ENCODE measurements around the gene ATG5. TPM values are rescaled to one million over a fixed set of nuclear protein-coding genes. Genes with fewer than 3 reads are reported as not detected.
"Not testable (repeated sequence)": the region's sequence is repeated elsewhere in the genome, so short reads cannot be mapped to it uniquely, and the experiment has no call there.

ATG5 gene
- total RNA-seq, 1 experiment from 2014 or later = 51.9 TPM

DNA sequence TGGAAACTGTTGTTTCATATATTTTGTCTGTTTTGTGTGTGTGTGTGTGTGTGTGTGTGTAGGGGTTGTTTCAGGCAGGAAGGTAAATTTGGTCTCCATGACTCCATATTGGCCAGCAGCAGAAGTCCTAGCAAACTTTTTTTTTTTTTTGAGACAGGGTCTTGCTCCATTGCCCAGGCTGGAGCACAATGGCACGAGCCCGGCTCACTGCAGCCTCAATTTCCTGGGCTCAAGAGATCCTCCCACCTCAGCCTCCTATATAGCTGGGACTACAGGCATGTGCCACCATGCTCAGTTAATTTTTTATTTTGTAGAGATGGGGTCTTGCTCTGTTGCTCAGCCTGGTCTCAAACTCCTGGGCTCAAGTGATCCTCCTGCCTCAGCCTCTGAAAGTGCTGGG, 163.7 kb downstream of the ATG5 start:
- Histone ChIP-seq H3K4me3 (no peak overlapping the region), H3K36me3 (no peaks in the 10 kb centered on the region), H3K27me3 (no peaks in the 10 kb centered on the region), H3K9me3 (no peaks in the 10 kb centered on the region)
- no peak for DNase-seq

DNA sequence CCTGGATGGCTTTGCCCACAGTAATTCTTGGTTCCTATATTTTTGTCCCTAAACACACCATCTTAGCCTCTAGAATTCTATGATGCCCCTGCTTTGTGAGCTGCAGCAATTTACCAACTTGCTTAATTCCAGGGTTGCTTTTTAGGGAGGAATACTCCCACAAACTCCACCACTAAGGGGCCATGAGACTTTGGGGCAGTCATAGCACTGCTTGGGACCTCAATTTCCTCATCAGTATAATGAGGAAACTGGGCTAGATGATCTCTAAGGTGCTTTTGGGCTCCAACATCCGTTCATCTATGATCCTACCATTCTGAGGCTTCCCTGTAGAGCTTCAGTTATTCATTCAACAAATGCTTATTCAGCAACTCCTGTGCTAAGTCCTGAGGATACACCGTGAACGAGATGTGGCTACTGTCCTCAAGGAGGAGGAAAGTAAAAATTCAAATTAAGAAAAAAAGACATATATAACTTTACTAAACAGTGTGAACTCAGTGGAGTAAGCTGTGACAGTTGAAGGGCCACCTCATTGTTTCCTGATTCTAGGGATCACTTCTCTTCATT, 164.2 kb downstream of the ATG5 start:
- Histone ChIP-seq H3K36me3 (no peaks in the 10 kb centered on the region), H3K27me3 (no peaks in the 10 kb centered on the region), H3K4me3 (no peak overlapping the region), H3K9me3 (no peaks in the 10 kb centered on the region)
- DNase-seq = no peak

DNA sequence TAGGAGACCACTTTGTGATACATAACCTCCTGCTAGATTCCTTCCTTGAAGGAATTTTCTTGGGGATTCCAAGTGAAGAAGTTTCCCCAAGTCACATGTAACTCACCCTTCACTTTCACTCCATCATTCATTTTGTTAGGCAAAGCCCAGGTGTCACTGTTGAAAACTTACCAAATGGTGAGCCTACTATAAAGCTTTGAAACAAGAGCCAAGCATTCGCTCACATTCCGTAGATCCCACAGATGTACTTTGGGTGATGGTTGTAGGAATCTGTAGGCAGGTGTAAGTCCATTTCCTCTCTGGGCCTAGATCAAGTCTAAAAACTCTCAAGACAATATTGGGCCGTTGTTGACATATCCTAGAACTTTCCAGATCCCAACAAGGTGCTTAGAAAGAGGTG, 165.4 kb downstream of the ATG5 start:
- no peak overlapping the region for H3K4me3 ChIP-seq
- no peaks in the 10 kb centered on the region for H3K9me3 ChIP-seq
- no peaks in the 10 kb centered on the region for H3K36me3 ChIP-seq
- no peaks in the 10 kb centered on the region for H3K27me3 ChIP-seq
- no peak for DNase-seq

DNA sequence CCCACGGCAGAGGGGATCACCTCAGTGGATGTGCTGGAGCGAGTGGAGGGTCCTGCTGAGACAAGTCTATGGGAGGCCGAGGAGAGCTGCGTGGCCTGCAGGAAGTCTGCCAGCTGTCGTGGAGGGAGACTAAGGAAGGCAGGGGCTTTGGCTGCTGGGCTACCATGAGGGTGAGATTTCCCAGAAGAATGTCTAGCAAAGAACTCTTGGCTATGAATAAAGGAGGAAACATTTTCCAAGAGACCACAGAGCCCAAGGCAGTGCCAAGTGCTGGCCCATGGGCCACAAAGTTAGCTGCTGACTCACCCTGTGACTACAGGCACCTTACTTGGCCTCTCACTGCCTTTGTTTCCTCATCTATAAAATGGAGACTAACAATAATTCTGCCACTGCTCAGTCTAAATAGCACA, 166.0 kb downstream of the ATG5 start:
- Histone ChIP-seq H3K9me3 (no peaks in the 10 kb centered on the region), H3K36me3 (no peaks in the 10 kb centered on the region)

DNA sequence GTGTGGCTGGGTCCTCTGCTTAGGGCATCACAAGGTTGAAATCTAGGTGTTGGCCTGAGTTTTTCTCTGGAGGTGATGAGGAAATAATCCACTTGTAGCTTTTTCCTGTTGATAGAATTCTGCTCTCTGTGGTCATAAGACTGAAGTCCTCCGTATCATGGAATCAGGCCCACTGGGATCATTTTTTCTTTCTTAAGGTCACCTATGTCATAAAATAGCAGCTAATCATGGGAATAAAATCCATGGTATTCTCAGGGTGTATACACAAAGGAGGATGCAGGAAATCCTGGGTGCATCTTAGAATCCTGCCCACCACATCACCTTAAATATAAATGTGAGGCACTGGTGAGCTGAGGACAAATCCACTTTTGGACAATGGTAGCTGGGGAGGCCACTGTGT, 166.7 kb downstream of the ATG5 start:
- no peak for DNase-seq
- H3K36me3 ChIP-seq = no peaks in the 10 kb centered on the region
- no peaks in the 10 kb centered on the region for H3K9me3 ChIP-seq
- no peaks in the 10 kb centered on the region for H3K27me3 ChIP-seq
- no peak overlapping the region for H3K4me3 ChIP-seq

More for the DNA sequence above, 166.0 kb downstream of the ATG5 start:
- Histone ChIP-seq H3K27me3 (no peaks in the 10 kb centered on the region), H3K4me3 (no peak overlapping the region)
- peak; percentile 92 for DNase-seq

DNA sequence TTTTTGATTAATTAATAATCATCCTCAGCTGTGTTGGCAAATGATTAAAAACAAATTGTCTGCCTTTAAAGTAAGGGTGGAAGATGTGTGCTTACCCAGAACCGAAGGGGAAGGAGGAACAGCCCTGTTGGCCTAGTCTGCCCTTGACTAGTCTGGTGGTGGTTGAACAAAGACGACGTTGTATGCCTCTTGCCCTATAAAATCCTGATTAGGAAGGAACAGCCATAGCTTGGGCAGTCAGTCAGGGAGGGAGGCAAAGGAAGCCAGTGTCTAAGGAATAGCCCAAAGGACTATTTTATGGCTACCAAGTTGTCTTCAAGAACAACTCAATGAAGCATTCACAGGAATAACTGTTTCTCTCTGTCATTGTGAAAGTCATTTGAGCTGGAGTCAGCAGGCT, 168.7 kb downstream of the ATG5 start:
- no peak for DNase-seq
- no peak overlapping the region for H3K4me3 ChIP-seq
- no peaks in the 10 kb centered on the region for H3K36me3 ChIP-seq
- H3K9me3 ChIP-seq = no peaks in the 10 kb centered on the region
- H3K27me3 ChIP-seq = no peaks in the 10 kb centered on the region

DNA sequence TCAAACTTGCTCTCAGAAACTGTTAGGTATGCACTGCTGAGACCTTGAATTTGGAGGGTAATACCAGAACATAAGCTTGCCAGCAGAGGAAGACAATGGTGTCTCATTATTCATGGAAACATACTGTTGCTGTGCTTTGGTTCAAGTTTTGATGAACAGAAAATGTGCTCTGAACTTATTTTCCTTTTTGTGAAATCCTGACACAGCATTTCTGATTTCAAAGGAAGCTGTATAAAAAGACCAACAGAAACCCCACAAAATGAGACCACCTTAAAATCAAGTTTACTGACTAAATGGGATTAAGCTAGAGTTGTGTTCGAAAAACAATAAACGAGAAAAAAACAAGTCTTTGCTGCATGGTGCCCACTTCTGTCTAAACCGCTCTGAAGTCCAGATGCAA, 169.1 kb downstream of the ATG5 start:
- no peaks in the 10 kb centered on the region for H3K36me3 ChIP-seq
- no peak overlapping the region for H3K4me3 ChIP-seq
- no peaks in the 10 kb centered on the region for H3K27me3 ChIP-seq
- DNase-seq = no peak
- H3K9me3 ChIP-seq = no peaks in the 10 kb centered on the region

DNA sequence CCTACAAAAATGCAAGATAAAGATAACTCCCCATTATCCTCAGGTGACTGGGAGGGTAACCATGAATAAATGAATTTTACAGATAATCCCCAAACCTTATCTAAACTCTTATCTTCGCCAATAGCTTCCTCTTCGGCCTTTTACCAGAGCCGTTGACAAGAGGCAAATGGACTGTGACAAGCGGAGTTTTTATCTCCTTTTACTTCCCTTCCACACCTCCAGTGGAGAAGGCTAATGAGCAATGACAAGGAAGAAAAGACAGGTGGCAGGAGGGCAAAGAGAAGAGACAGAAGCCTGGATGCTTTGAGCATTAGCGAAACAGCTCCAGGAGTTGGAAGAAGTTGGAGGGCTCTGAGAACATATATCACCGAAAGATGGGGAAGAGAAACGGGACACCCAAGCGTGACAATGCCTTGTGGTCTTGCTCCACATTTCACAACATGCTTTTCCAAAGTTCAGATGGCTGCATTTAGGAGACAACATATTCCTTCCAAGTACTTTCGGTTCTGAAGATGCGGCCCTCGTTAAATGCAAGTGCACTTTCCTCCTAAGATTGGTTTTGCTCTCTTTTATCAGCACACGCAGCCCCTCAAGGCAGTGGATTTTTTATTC, 170.2 kb downstream of the ATG5 start:
- Histone ChIP-seq H3K27me3 (no peaks in the 10 kb centered on the region), H3K36me3 (no peaks in the 10 kb centered on the region), H3K9me3 (no peaks in the 10 kb centered on the region), H3K4me3 (no peak overlapping the region)
- DNase-seq = no peak

DNA sequence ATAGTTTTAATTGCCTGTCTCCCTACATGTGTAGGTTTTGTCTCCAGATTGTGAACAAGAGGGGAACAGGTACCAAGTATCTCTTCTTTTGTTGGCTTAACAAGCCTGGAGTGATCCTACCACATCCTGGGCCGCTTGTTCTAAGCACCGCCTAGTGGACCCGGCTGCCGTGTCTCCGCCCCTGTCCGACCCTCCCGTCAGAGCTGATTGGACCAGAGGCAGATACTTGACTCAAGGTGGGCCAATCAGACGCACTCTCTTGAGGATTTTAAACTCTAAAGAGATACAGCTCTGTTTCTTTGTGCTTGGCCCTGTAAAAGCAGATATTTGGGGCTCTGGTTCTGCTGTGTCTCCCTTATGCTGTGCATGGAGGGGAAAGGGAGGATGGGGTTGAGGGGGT, 171.2 kb downstream of the ATG5 start:
- no peaks in the 10 kb centered on the region for H3K27me3 ChIP-seq
- no peaks in the 10 kb centered on the region for H3K36me3 ChIP-seq
- no peaks in the 10 kb centered on the region for H3K9me3 ChIP-seq
- no peak for DNase-seq
- H3K4me3 ChIP-seq = no peak overlapping the region

DNA sequence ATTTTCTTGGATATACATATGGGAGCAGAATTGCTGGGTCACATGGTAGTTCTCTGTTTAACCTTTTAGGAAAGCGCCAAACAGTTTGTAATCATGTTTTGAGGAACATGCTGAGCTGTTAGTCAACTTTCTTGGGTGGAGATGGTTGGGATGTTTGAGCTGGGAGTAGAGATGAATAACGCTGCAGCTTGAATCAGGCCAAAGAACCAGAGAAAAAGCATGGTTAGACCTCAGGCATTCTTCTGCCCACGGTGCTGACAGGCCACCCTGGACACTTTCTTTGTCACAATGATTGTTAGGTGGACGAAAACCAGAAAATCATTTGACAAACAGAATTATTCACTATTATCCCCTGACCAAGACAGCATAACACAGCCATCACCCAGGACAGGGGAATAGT, 172.6 kb downstream of the ATG5 start:
- H3K4me3 ChIP-seq = no peak overlapping the region
- no peak for DNase-seq
- H3K36me3 ChIP-seq = no peaks in the 10 kb centered on the region
- H3K27me3 ChIP-seq = no peaks in the 10 kb centered on the region
- no peaks in the 10 kb centered on the region for H3K9me3 ChIP-seq

DNA sequence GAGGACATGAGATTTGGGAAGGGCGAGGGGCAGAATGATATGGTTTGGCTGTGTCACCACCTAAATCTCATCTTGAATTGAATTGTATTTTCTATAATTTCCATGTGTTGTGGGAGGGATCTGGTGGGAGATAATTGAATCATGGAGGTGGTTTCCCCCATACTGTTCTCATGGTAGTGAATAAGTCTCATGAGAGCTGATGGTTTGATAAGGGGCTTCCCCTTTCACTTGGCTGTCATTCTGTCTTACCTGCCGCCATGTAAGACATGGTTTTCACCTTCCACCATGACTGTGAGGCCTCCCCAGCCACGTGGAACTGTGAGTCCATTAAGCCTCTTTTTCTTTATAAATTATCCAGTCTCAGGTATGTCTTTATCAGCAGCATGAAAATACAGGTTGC, 173.1 kb downstream of the ATG5 start:
- H3K4me3 ChIP-seq, H3K9me3 ChIP-seq, H3K27me3 ChIP-seq, H3K36me3 ChIP-seq, DNase-seq: not testable (repeated sequence)

DNA sequence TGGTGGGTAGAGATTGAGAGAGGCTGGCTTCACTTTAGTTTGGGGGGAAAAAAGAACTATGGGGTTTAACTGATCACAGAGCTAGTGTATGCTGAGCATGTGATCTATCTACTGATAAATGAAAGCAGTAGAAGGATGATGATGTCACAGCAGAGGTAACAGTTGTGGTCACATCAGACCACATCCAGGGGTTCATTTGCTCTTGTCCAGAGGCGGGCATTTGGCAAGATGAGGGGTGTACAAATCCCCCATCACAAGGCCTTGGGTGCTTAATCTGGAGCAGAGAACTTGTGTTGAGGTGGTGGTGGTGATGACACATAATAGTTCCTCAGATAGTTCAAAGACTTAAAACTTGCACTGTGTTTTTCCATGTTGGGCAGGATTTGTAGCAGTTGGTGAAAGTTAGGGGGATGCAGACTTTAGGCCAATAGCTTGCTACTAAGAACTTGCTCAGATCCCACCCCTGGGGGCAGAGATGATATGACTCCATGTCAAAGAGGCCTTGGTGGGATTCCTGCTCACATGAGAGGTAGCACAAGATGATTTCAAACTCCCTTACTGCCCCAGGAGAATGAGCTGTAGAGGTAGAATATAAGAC, 176.0 kb downstream of the ATG5 start:
- no peak for DNase-seq
- H3K9me3 ChIP-seq = no peaks in the 10 kb centered on the region
- H3K36me3 ChIP-seq = no peaks in the 10 kb centered on the region
- no peak overlapping the region for H3K4me3 ChIP-seq
- no peaks in the 10 kb centered on the region for H3K27me3 ChIP-seq

DNA sequence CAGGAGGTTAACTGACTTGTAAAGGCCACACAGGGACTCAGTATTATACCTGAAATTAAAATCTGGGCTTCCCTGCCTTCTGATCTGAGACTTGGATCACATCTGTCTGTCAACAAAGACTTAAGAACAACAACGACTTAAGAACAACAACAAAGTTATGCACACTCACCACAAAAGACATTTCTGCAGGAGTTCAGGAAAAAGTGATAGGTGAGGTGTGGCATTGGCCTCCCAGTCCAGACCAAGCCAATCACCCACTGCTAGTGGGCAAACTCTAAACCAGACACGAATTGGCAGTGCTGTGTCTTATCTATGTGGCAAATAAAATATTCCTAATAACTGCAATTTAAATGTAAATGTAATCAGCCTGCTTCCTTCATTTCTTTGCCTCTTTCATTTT, 178.1 kb downstream of the ATG5 start:
- no peak for DNase-seq
- no peaks in the 10 kb centered on the region for H3K36me3 ChIP-seq
- no peaks in the 10 kb centered on the region for H3K9me3 ChIP-seq
- H3K4me3 ChIP-seq = no peak overlapping the region
- no peaks in the 10 kb centered on the region for H3K27me3 ChIP-seq

DNA sequence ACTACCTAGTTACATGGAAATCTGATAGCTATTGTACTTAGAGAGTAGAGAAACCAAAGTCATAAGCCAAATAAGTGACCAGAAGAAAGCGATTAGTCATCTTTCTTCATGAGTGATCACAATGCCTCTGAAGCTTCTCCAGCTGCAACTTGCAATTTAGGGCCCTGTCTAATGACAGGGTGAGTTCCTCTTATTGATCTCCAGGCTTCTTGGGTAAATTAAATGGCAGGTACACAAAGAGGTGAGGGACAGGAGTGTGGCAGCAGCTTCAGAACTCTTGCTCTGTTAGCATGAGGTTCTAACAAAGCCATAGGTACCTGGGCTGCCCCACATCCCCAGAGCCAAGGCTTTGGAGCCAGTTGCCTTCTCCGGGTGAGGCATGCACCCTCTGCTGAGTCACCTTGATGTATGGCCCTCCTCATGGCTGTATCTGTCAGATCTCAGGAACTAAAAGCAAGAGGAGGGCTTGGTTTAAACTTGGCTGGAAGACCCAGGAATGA, 178.7 kb downstream of the ATG5 start:
- Histone ChIP-seq H3K9me3 (no peaks in the 10 kb centered on the region), H3K4me3 (no peak overlapping the region), H3K27me3 (no peaks in the 10 kb centered on the region), H3K36me3 (no peaks in the 10 kb centered on the region)
- DNase-seq = peak; percentile 40

DNA sequence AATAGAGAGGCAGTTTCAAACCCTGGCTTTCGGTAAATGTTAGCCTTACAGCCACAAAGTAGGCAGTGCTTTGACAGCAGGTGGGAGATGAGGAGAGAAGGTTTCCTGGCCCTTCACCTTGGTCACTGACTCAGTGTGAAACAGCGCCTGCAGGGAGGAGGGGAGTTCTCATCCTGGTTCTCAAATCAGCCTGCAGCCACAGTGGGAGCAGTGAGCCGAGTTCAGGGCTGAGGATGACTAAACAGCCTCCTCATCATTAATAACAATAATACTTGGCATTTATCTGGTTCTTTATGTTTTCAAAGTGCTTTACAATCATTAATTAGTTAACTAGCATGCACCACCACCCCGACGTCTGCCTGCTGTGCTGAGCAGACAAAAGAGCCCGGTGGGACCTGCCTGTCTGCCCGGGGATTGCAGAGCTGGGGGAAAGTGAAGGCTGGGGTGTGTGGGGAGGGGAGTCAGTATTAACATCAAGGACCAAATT, 179.8 kb downstream of the ATG5 start:
- DNase-seq = no peak

DNA sequence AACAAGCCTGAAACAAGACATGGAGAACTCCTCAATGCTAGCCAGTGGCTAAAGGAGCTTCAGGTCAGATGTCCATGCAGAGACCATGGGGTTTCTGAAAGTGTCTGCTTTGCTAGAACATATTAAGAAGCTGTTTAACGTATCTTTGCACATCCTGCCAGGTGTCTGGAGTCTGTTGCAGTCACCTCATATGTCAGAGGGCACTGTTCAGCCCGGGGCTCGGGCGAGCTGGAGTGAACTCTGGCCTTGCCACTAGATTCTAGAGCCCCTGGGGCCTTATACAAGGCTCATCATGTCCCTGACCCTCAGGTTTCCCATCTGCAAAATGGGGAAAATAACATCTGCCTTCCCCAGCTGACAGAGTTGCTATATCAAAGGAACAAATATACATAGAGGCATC, 180.4 kb downstream of the ATG5 start:
- Histone ChIP-seq H3K9me3 (no peaks in the 10 kb centered on the region), H3K4me3 (no peak overlapping the region), H3K36me3 (no peaks in the 10 kb centered on the region), H3K27me3 (no peaks in the 10 kb centered on the region)
- no peak for DNase-seq

More for the DNA sequence above, 179.8 kb downstream of the ATG5 start:
- Histone ChIP-seq H3K4me3 (no peak overlapping the region), H3K9me3 (no peaks in the 10 kb centered on the region), H3K36me3 (no peaks in the 10 kb centered on the region), H3K27me3 (no peaks in the 10 kb centered on the region)

DNA sequence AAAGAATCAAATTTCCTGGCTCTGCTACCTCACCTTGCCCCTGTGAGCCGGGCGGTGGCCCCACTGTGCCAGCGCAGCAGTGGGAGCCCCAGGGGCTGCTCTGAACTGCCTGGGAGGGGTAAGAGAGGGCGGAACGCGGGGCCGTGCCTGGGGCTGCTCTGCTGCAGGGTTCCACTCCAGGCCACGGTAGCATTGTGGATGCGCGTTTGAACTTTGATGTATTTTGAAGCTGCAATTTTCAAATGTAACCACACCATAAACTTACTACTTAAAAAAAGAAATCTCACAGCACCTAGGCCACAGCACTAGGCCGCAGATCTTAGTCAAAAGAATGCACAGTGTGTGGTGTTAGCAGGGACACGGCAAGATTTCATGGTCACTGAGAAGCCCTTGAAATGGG, 181.9 kb downstream of the ATG5 start:
- Histone ChIP-seq H3K36me3 (no peaks in the 10 kb centered on the region), H3K9me3 (no peaks in the 10 kb centered on the region)

DNA sequence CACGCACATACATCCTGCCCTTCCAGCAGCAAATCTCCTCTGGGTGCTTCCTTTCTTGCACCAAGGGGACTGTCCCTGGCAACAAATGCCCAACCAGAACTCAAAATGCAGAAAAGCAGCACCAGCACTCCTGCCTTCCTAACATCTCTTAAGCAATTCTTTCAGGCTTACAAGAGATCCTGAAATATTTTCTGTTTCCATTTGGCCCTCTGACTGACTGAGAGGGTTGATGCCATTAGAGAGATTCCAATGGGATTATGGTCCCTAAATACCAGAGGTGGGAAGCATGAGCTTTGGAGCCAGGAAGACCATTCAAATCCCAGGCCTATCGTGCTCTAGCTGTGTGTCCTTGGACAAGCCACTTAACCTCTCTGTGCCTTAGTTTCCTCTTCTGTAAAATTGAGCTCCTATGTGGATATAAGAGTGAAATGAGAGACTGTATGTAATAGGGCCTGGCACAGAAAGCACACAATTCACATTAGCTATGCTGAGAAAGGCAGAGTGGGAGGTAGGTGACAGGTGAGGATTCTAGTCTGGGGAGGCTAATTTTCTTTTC, 182.6 kb downstream of the ATG5 start:
- H3K36me3 ChIP-seq = no peaks in the 10 kb centered on the region
- no peak overlapping the region for H3K4me3 ChIP-seq
- H3K9me3 ChIP-seq = no peaks in the 10 kb centered on the region
- DNase-seq = no peak
- H3K27me3 ChIP-seq = no peaks in the 10 kb centered on the region

More for the DNA sequence above, 181.9 kb downstream of the ATG5 start:
- H3K27me3 ChIP-seq = no peaks in the 10 kb centered on the region
- DNase-seq = no peak
- H3K4me3 ChIP-seq = no peak overlapping the region
